Skeletal muscle satellite cell (primary cell): ENCODE results near the gene ZEB1. TPM values are rescaled to one million over a fixed set of nuclear protein-coding genes. Genes with fewer than 3 reads are reported as not detected.
"Not testable (repeated sequence)": the region's sequence is repeated elsewhere in the genome, so short reads cannot be mapped to it uniquely, and the experiment has no call there.

Source experiments
- H3K27me3 ChIP-seq: 2 replicates; pipeline ENCODE4 v1.7.0; 2013; ENCODE audit warnings: low read length; ENCODE audit not compliant: control insufficient read depth, insufficient read depth
- H3K36me3 ChIP-seq: 2 replicates; pipeline ENCODE4 v1.7.0; 2013; ENCODE audit warnings: mild to moderate bottlenecking, control low read depth, low read length; ENCODE audit not compliant: insufficient read depth
- H3K4me1 ChIP-seq: 2 replicates; pipeline ENCODE4 v1.7.0; 2013; ENCODE audit warnings: low read length; ENCODE audit not compliant: control insufficient read depth, insufficient read depth
- H3K4me2 ChIP-seq: 2 replicates; pipeline ENCODE4 v1.7.0; 2013; ENCODE audit warnings: mild to moderate bottlenecking, low read length
- H3K4me3 ChIP-seq: 2 replicates; pipeline ENCODE4 v1.7.0; 2013; ENCODE audit warnings: low read length
- H3K9ac ChIP-seq: 2 replicates; pipeline ENCODE4 v1.7.0; 2013; ENCODE audit warnings: mild to moderate bottlenecking, low read depth, low read length, moderate library complexity
- H3K9me3 ChIP-seq: replicated peaks from 2 replicates; pipeline ENCODE4 v1.7.0; 2013; ENCODE audit warnings: mild to moderate bottlenecking, control low read depth, low read length
- small RNA-seq: library from RNA; depleted of rRNA; stranded (forward); fragments of <200 nt; gene quantifications from one replicate; pipeline ENCODE3, GENCODE V24; 2012

The ZEB1 gene

GRCh38 chr10:31568252-31568861 is 249.3 kb downstream of the ZEB1 start:
- H3K4me1 ChIP-seq, H3K27me3 ChIP-seq, H3K36me3 ChIP-seq, H3K9me3 ChIP-seq, H3K4me3 ChIP-seq, H3K4me2 ChIP-seq, H3K9ac ChIP-seq: not testable (repeated sequence)

DNA sequence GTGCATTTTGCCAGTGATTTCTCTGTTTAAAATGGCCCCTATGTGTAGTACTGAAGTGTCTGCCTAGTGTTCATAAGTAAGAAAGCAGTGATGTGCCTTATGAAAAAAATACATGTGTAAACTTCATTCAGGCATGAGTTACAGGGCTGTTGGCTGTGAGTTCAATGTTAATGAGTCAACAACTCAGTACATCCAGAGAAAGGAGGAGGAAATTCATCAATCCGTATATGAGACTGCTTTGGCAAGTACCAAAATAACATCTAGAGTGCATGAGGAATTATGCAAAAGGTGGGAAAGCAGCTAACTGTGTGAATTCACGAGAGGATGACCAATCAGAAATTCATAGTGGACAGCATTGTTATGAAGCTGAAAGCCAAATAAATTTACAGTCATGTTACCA is 255.6 kb downstream of the ZEB1 start:
- Histone ChIP-seq H3K4me1 (no peaks in the 10 kb centered on the region), H3K9me3 (no peaks in the 10 kb centered on the region), H3K4me3 (no peak overlapping the region), H3K9ac (no peak overlapping the region), H3K36me3 (no peaks in the 10 kb centered on the region), H3K27me3 (no peaks in the 10 kb centered on the region), H3K4me2 (no peak overlapping the region)

DNA sequence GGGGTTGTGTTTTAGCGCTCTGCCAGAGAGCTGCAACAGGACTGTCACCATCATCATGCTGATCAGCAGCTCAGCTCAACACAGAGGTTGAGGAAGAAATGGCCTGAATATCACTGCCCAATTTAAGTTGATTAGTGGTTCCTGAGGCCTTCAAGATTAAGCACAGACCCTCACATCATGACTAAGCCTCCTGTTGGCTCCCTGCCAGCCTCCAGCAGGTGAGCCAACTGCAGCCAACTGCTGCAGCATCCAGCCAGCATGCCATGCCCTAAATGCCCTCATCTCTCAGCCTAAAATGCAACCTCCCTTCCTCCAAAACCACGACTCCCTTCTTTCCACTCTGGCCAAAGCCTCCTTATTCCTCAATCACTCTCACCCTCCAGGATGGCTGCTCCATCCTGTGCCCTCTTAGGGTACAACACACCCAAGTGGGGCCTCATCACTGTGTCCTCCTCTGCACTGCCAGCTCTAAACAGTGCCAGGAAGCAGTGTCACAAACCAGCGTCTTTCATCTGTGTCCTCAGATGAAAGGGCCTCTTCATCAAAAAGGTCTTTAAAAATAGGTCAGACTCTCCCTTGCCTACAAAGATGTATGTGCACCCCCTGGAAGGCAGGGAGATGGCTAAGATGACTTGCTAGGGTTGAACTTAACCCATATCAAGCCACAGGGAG is 259.3 kb downstream of the ZEB1 start:
- H3K36me3 ChIP-seq = no peaks in the 10 kb centered on the region
- peaks cover 2% of the 10 kb centered on the region for H3K27me3 ChIP-seq
- H3K4me3 ChIP-seq = no peak overlapping the region
- H3K9ac ChIP-seq = no peak overlapping the region
- H3K9me3 ChIP-seq = no peaks in the 10 kb centered on the region
- no peak overlapping the region for H3K4me2 ChIP-seq
- H3K4me1 ChIP-seq = peaks cover 13% of the 10 kb centered on the region

- no peak overlapping the region for H3K4me3 ChIP-seq
- H3K36me3 ChIP-seq = no peaks in the 10 kb centered on the region
- peaks cover 3% of the 10 kb centered on the region for H3K27me3 ChIP-seq
- H3K9ac ChIP-seq = no peak overlapping the region
- H3K4me1 ChIP-seq = peaks cover 14% of the 10 kb centered on the region
- H3K9me3 ChIP-seq = no peaks in the 10 kb centered on the region
- no peak overlapping the region for H3K4me2 ChIP-seq
Measured at GRCh38 chr10:31578951-31579350, 259.9 kb downstream of the ZEB1 start.

Small RNAs within 50 kb of the gene (small RNA-seq; reads per million reads assigned to genes)
- not detected for gene SPTLC1P1
